Measurements from ENCODE around the gene FRS2. TPM values are rescaled to one million over a fixed set of nuclear protein-coding genes. Genes with fewer than 3 reads are reported as not detected.

The FRS2 gene
- total RNA-seq, 1 experiment from 2014 or later: 35.0 TPM

GRCh38 chr12:69555461-69555860, 85.3 kb downstream of the FRS2 start:
- Histone ChIP-seq H2AFZ (ENCODE audit: low read length) (no peak overlapping the region), H3K36me3 (ENCODE audit: low read depth, low read length) (no peaks in the 10 kb centered on the region), H4K20me1 (ENCODE audit: low read length) (no peaks in the 10 kb centered on the region), H3K4me1 (ENCODE audit: insufficient read depth, low read length) (peaks cover 33% of the 10 kb centered on the region), H3K4me3 (ENCODE audit: low read length) (no peak overlapping the region; the same call in 1 of the 2 replicates), H3K9me2 (replicated peaks; ENCODE audit: low read length) (no peaks in the 10 kb centered on the region), H3K4me2 (ENCODE audit: low read length) (peak overlapping the region; percentile 64), H3K27me3 (ENCODE audit: low read length) (no peaks in the 10 kb centered on the region), H3K27ac (ENCODE audit: low read length) (peak overlapping the region; percentile 58), H3F3A (ENCODE audit: low read length, unreplicated experiment) (no peaks in the 10 kb centered on the region), H3K79me2 (ENCODE audit: low read length) (peaks cover 46% of the 10 kb centered on the region), H3K9ac (ENCODE audit: low read length) (no peak overlapping the region), H3K9me3 (ENCODE audit: low read length) (no peaks in the 10 kb centered on the region)
- ChIA-PET CTCF (no interaction called here), POLR2A (ENCODE audit: unreplicated experiment) (no interaction called here)
- peak; percentile 87 for DNase-seq
- peak; percentile 97 for ATAC-seq
- no peak for TF ChIP-seq EZH2phosphoT487 (IDR thresholded peaks at IDR 0.05; ENCODE audit: borderline replicate concordance, low read length)
- TF ChIP-seq CTCF (conservative IDR thresholded peaks at IDR 0.05; ENCODE audit: low read depth, low read length): no peak
- no peak for TF ChIP-seq EZH2 (IDR thresholded peaks at IDR 0.05; ENCODE audit: low read length, unreplicated experiment)
- no TSS peak for BruUV-seq (replicated peaks)
- intact Hi-C loops (cut with micrococcal nuclease): loop anchor here (1.0 kb wide), 1 partner anchor 15 kb away; no protein-coding TSS in a partner anchor

- H3K9me3 ChIP-seq (ENCODE audit: low read length): no peaks in the 10 kb centered on the region
- peak overlapping the region; percentile 58; the same call in 1 of the 2 replicates for H3K27ac ChIP-seq (ENCODE audit: low read length)
- POLR2A ChIA-PET (ENCODE audit: unreplicated experiment): no interaction called here
- no TSS peak for BruUV-seq (replicated peaks)
- no peak overlapping the region for H3K4me3 ChIP-seq (ENCODE audit: low read length)
- H3K27me3 ChIP-seq (ENCODE audit: low read length): no peaks in the 10 kb centered on the region
- no peak overlapping the region for H3K9ac ChIP-seq (ENCODE audit: low read length)
- CTCF ChIA-PET: interaction anchor here (0.6 kb wide), 1 partner anchor 199 kb away, joined by 5 read pairs; no protein-coding TSS in a partner anchor
- TF ChIP-seq EZH2phosphoT487 (IDR thresholded peaks at IDR 0.05; ENCODE audit: borderline replicate concordance, low read length): no peak
- no peak for TF ChIP-seq EZH2 (IDR thresholded peaks at IDR 0.05; ENCODE audit: low read length, unreplicated experiment)
- no peak for TF ChIP-seq CTCF (conservative IDR thresholded peaks at IDR 0.05; ENCODE audit: low read depth, low read length)
- intact Hi-C loops (cut with micrococcal nuclease): no loop called here
- H3K79me2 ChIP-seq (ENCODE audit: low read length): peaks cover 52% of the 10 kb centered on the region
- H3K4me1 ChIP-seq (ENCODE audit: insufficient read depth, low read length): peaks cover 33% of the 10 kb centered on the region
- H3K9me2 ChIP-seq (replicated peaks; ENCODE audit: low read length): no peaks in the 10 kb centered on the region
- no peak for DNase-seq
- ATAC-seq: no peak
- no peaks in the 10 kb centered on the region for H4K20me1 ChIP-seq (ENCODE audit: low read length)
- H3K36me3 ChIP-seq (ENCODE audit: low read depth, low read length): no peaks in the 10 kb centered on the region
- 0 out of 2 replicates have a peak overlapping the region, but pooled peaks have one; percentile 64 for H3K4me2 ChIP-seq (ENCODE audit: low read length)
- no peaks in the 10 kb centered on the region for H3F3A ChIP-seq (ENCODE audit: low read length, unreplicated experiment)
- no peak overlapping the region for H2AFZ ChIP-seq (ENCODE audit: low read length)
Measured at GRCh38 chr12:69556383-69556782, 86.2 kb downstream of the FRS2 start.

- no peaks in the 10 kb centered on the region for H3K9me3 ChIP-seq (ENCODE audit: low read length)
- intact Hi-C loops (cut with micrococcal nuclease): no loop called here
- CTCF ChIA-PET: no interaction called here
- no peak overlapping the region for H2AFZ ChIP-seq (ENCODE audit: low read length)
- no peak overlapping the region for H3K4me2 ChIP-seq (ENCODE audit: low read length)
- TF ChIP-seq EZH2 (IDR thresholded peaks at IDR 0.05; ENCODE audit: low read length, unreplicated experiment): no peak
- no peak for TF ChIP-seq EZH2phosphoT487 (IDR thresholded peaks at IDR 0.05; ENCODE audit: borderline replicate concordance, low read length)
- TF ChIP-seq CTCF (conservative IDR thresholded peaks at IDR 0.05; ENCODE audit: low read depth, low read length): no peak
- peaks cover 30% of the 10 kb centered on the region for H3K79me2 ChIP-seq (ENCODE audit: low read length)
- peaks cover 5% of the 10 kb centered on the region; the same call in 1 of the 2 replicates for H3K4me1 ChIP-seq (ENCODE audit: insufficient read depth, low read length)
- H3K9me2 ChIP-seq (replicated peaks; ENCODE audit: low read length): no peaks in the 10 kb centered on the region
- POLR2A ChIA-PET (ENCODE audit: unreplicated experiment): no interaction called here
- no peak overlapping the region for H3K27ac ChIP-seq (ENCODE audit: low read length)
- no peak overlapping the region for H3K9ac ChIP-seq (ENCODE audit: low read length)
- DNase-seq: no peak
- H3F3A ChIP-seq (ENCODE audit: low read length, unreplicated experiment): no peaks in the 10 kb centered on the region
- no peak for ATAC-seq
- no peaks in the 10 kb centered on the region for H3K27me3 ChIP-seq (ENCODE audit: low read length)
- H4K20me1 ChIP-seq (ENCODE audit: low read length): no peaks in the 10 kb centered on the region
- no peak overlapping the region for H3K4me3 ChIP-seq (ENCODE audit: low read length)
- H3K36me3 ChIP-seq (ENCODE audit: low read depth, low read length): peaks cover 11% of the 10 kb centered on the region
- no TSS peak for BruUV-seq (replicated peaks)
Measured at GRCh38 chr12:69563166-69563762, 93.1 kb downstream of the FRS2 start.

Measured in PC-3 (cell line).